Kidney (tissue), 14 donors: ENCODE data around the gene SIM2. TPM values are rescaled to one million over a fixed set of nuclear protein-coding genes. Genes with fewer than 3 reads are reported as not detected.

Experiments
- DNase-seq, 5 donors: peaks; one replicate each; pipeline ENCODE4 v3.0.0-alpha.2; 2013 to 2020
- FAIRE-seq: peaks from 2 replicates; lab custom pipeline; 2012; peaks lifted over from hg19 to GRCh38; lab: Jason Lieb, UNC
- H3K27ac ChIP-seq, 2 donors: one replicate each; pipeline ENCODE4 v1.7.0; 2013; ENCODE audit warnings: low read depth in 2 of 2, low read length in 2 of 2, inconsistent platforms in 1 of 2
- H3K27me3 ChIP-seq: one replicate; pipeline ENCODE4 v1.7.1; 2013; ENCODE audit warnings: low read length, inconsistent platforms; ENCODE audit not compliant: control insufficient read depth, insufficient read depth
- H3K36me3 ChIP-seq, 3 donors: one replicate each; pipeline versions ENCODE4 v1.7.0 to v1.7.1; 2013; ENCODE audit warnings: low read length in 3 of 3, control low read depth in 1 of 3, inconsistent platforms in 1 of 3; ENCODE audit not compliant: insufficient read depth in 3 of 3, control insufficient read depth in 2 of 3
- H3K4me1 ChIP-seq, 3 donors: one replicate each; pipeline versions ENCODE4 v1.7.0 to v1.7.1; 2013; ENCODE audit warnings: low read length in 3 of 3, inconsistent platforms in 1 of 3, low read depth in 1 of 3; ENCODE audit not compliant: control insufficient read depth in 2 of 3, insufficient read depth in 2 of 3
- H3K4me3 ChIP-seq, 3 donors: one replicate each; pipeline versions ENCODE4 v1.7.0 to v1.8.1; 2013; ENCODE audit warnings: low read length in 3 of 3, control low read depth in 1 of 3, inconsistent platforms in 1 of 3
- H3K9ac ChIP-seq, 3 donors: one replicate each; pipeline versions ENCODE4 v1.7.0 to v1.7.1; 2013; ENCODE audit warnings: low read length in 3 of 3, control low read depth in 1 of 3, inconsistent platforms in 1 of 3
- H3K9me3 ChIP-seq, 3 donors: one replicate each; pipeline versions ENCODE4 v1.7.0 to v1.7.1; 2013; ENCODE audit warnings: low read length in 3 of 3, control low read depth in 1 of 3, inconsistent platforms in 1 of 3; ENCODE audit not compliant: control insufficient read depth in 2 of 3, insufficient read depth in 1 of 3
- CTCF ChIP-seq: IDR thresholded peaks from 3 replicates; pipeline ENCODE4 v1.5.1; 2012; ENCODE audit warnings: mild to moderate bottlenecking, moderate library complexity, borderline replicate concordance; ENCODE audit not compliant: insufficient read depth; ENCODE audit errors: extremely low read depth
- intact Hi-C: fragments of 100-400 bp; cut with DNase I; formaldehyde crosslinking; loops from one replicate; pipeline ENCODE4 v1.11.1; 2022
- polyA plus RNA-seq: library from polyadenylated mRNA; stranded (reverse); fragments of 350-450 nt; fragmentation: Illumina TruSeq; extraction: RNeasy Lipid Tissue Mini Kit (QIAGEN cat#74804); gene quantifications from one replicate; pipeline ENCODE4 v1.2.3, GENCODE V29; 2014; ENCODE audit warnings: low read depth, low replicate concordance; ENCODE audit not compliant: insufficient read depth
- total RNA-seq: library from RNA; stranded (reverse); fragmentation: NEBNext Ultra II Directional; extraction: Animal tissue kit (Norgen Biotek cat#: 25700); gene quantifications from one replicate; pipeline ENCODE4 v1.2.1, GENCODE V29; 2021
- donor health status: control.
- donor health status: control.
- donor health status: control.
- donor health status: control.
- donor health status: control.
- donor health status: DM: yes; HTN: yes; CAD: no.
- donor health status: Normal renal cell carcinoma (clear cell type).

The SIM2 gene
- total and polyA plus RNA-seq, 2 donors from 2014 or later = 6.5 to 71.3 TPM

- Histone ChIP-seq H3K4me3 (no peak overlapping the region), H3K27me3 (no peaks in the 10 kb centered on the region), H3K36me3 (no peaks in the 10 kb centered on the region), H3K9ac (no peak overlapping the region), H3K27ac (no peak overlapping the region), H3K4me1 (no peaks in the 10 kb centered on the region), H3K9me3 (no peaks in the 10 kb centered on the region)
- intact Hi-C loops = no loop called here
- FAIRE-seq (no peak), DNase-seq (no peak)
- TF ChIP-seq CTCF = no peak
Observed at GRCh38 chr21:36735201-36735515, 36.2 kb downstream of the SIM2 start.

- intact Hi-C loops = no loop called here
- DNase-seq = peak in 1 of 5 donors; percentile 44
- no peaks in the 10 kb centered on the region for H3K27me3 ChIP-seq
Observed at GRCh38 chr21:36735724-36736320, 36.9 kb downstream of the SIM2 start.

GRCh38 chr21:36738489-36739126, 39.7 kb downstream of the SIM2 start:
- no peak for TF ChIP-seq CTCF
- no peaks in the 10 kb centered on the region for H3K36me3 ChIP-seq

More at GRCh38 chr21:36735724-36736320, 36.9 kb downstream of the SIM2 start:
- Histone ChIP-seq H3K4me1 (no peaks in the 10 kb centered on the region), H3K27ac (no peak overlapping the region), H3K4me3 (no peak overlapping the region), H3K9me3 (no peaks in the 10 kb centered on the region), H3K9ac (no peak overlapping the region), H3K36me3 (no peaks in the 10 kb centered on the region)
- no peak for FAIRE-seq
- no peak for TF ChIP-seq CTCF

More at GRCh38 chr21:36738489-36739126, 39.7 kb downstream of the SIM2 start:
- FAIRE-seq (no peak), DNase-seq (no peak)
- Histone ChIP-seq H3K9me3 (no peaks in the 10 kb centered on the region), H3K27me3 (no peaks in the 10 kb centered on the region), H3K9ac (no peak overlapping the region), H3K4me3 (no peak overlapping the region), H3K4me1 (no peaks in the 10 kb centered on the region), H3K27ac (no peak overlapping the region)
- intact Hi-C loops = no loop called here
